Endodermal cell (in vitro differentiated cells): ENCODE results near the gene CPSF4L. TPM values are rescaled to one million over a fixed set of nuclear protein-coding genes. Genes with fewer than 3 reads are reported as not detected.

Experiments
- DNase-seq: peaks from one replicate; pipeline ENCODE4 v3.0.0-alpha.2; 2017
- H3K27ac ChIP-seq: 2 replicates; pipeline ENCODE4 v1.5.1; 2013; ENCODE audit warnings: mild to moderate bottlenecking, low read depth, low read length, moderate library complexity
- H3K27me3 ChIP-seq: 2 replicates; pipeline ENCODE4 v1.6.1; 2013; ENCODE audit warnings: mild to moderate bottlenecking, low read length, moderate library complexity; ENCODE audit not compliant: insufficient read depth, control insufficient read depth, poor library complexity, severe bottlenecking
- H3K36me3 ChIP-seq: 2 replicates; pipeline ENCODE4 v1.7.0; 2013; ENCODE audit warnings: mild to moderate bottlenecking, low read length, moderate library complexity; ENCODE audit not compliant: control insufficient read depth, insufficient read depth
- H3K4me1 ChIP-seq: one replicate; pipeline ENCODE4 v1.7.0; 2013; ENCODE audit warnings: low read length; ENCODE audit not compliant: control insufficient read depth, insufficient read depth
- H3K4me3 ChIP-seq: 2 replicates; pipeline ENCODE4 v1.5.1; 2013; ENCODE audit warnings: mild to moderate bottlenecking, low read length, moderate library complexity
- H3K9ac ChIP-seq: 2 replicates; pipeline ENCODE4 v1.6.1; 2013; ENCODE audit warnings: mild to moderate bottlenecking, low read length, moderate library complexity; ENCODE audit not compliant: poor library complexity, severe bottlenecking; ENCODE audit errors: extremely low read depth
- H3K9me3 ChIP-seq: 2 replicates; pipeline ENCODE4 v1.6.1; 2013; ENCODE audit warnings: mild to moderate bottlenecking, low read length, moderate library complexity; ENCODE audit not compliant: control insufficient read depth
- H3K27ac Mint-ChIP-seq: 2 replicates; pipeline ENCODE4 v1.8.0; 2020; ENCODE audit warnings: mixed read lengths
- H3K27me3 Mint-ChIP-seq: 2 replicates; pipeline ENCODE4 v1.8.0; 2021; ENCODE audit warnings: mild to moderate bottlenecking, mixed read lengths; ENCODE audit not compliant: insufficient read depth
- H3K36me3 Mint-ChIP-seq: 2 replicates; pipeline ENCODE4 v1.8.0; 2020; ENCODE audit warnings: low read depth, mixed read lengths
- H3K4me1 Mint-ChIP-seq: 2 replicates; pipeline ENCODE4 v1.8.0; 2020; ENCODE audit warnings: mixed read lengths
- H3K4me3 Mint-ChIP-seq: 2 replicates; pipeline ENCODE4 v1.8.0; 2020; ENCODE audit warnings: mild to moderate bottlenecking, moderate library complexity, mixed read lengths
- H3K9me3 Mint-ChIP-seq: 2 replicates; pipeline ENCODE4 v1.8.0; 2020; ENCODE audit warnings: mild to moderate bottlenecking, mixed read lengths
- CTCF ChIP-seq: fragments of 200-600 bp; sonication (generic); conservative IDR thresholded peaks from 2 replicates; pipeline ENCODE4 v1.5.0; 2021; ENCODE audit warnings: antibody characterized with exemption, mild to moderate bottlenecking
- WGBS, 2 experiments: methylation state at CpG; one replicate each; pipeline versions ENCODE4 v1.1.5 to v1.1.7; 2013; ENCODE audit warnings: missing lambda C conversion rate in 2 of 2, mixed read lengths in 1 of 2; ENCODE audit not compliant: insufficient coverage in 1 of 2, insufficient read length in 1 of 2; 5-methylcytosine and 5-hydroxymethylcytosine counted together
- total RNA-seq, 2 donors: library from RNA; stranded (reverse); fragmentation: NEBNext Ultra II Directional in 1 of 2; extraction: Animal tissue kit (Norgen Biotek cat#: 25700) in 1 of 2; gene quantifications; 2 replicates in 1 of 2; 3 replicates in 1 of 2; pipeline ENCODE4 v1.2.1, GENCODE V29; 2021

CPSF4L gene
- total RNA-seq, 2 donors from 2014 or later: 0.29 to 0.58 TPM

GRCh38 chr17:73281928-73282327, 20.2 kb upstream of the CPSF4L start:
- TF ChIP-seq CTCF: no peak
- no peaks in the 10 kb centered on the region for H3K27me3 ChIP-seq
- WGBS, 2 experiments: 87 to 100% methylated on average over 1 to 7 of the region's 7 CpGs
- Mint-ChIP-seq H3K4me1 (peaks cover 21% of the 10 kb centered on the region), H3K9me3 (no peaks in the 10 kb centered on the region), H3K4me3 (no peak overlapping the region), H3K27me3 (no peaks in the 10 kb centered on the region), H3K36me3 (peaks cover 20% of the 10 kb centered on the region), H3K27ac (no peak overlapping the region)
- peaks cover 49% of the 10 kb centered on the region for H3K36me3 ChIP-seq
- no peak for DNase-seq
- no peak overlapping the region for H3K27ac ChIP-seq
- H3K9me3 ChIP-seq: no peaks in the 10 kb centered on the region
- H3K4me1 ChIP-seq: peaks cover 13% of the 10 kb centered on the region
- H3K9ac ChIP-seq: no peak overlapping the region
- H3K4me3 ChIP-seq: no peak overlapping the region

- Histone ChIP-seq H3K27ac (no peak overlapping the region), H3K36me3 (peaks cover 33% of the 10 kb centered on the region), H3K9ac (no peak overlapping the region), H3K9me3 (no peaks in the 10 kb centered on the region), H3K4me3 (no peak overlapping the region), H3K4me1 (peaks cover 7% of the 10 kb centered on the region), H3K27me3 (no peaks in the 10 kb centered on the region)
- no peak for TF ChIP-seq CTCF
- Mint-ChIP-seq H3K27ac (no peak overlapping the region), H3K36me3 (peaks cover 12% of the 10 kb centered on the region), H3K27me3 (no peaks in the 10 kb centered on the region), H3K9me3 (no peaks in the 10 kb centered on the region), H3K4me3 (no peak overlapping the region), H3K4me1 (peaks cover 13% of the 10 kb centered on the region)
- 97 to 98% methylated on average over 12 of the region's 12 CpGs for WGBS, 2 experiments
- no peak for DNase-seq
These were observed 18.5 kb upstream of the CPSF4L start for GRCh38 chr17:73280191-73280590.

- no peak overlapping the region for H3K4me3 ChIP-seq
- H3K4me1 ChIP-seq: peaks cover 5% of the 10 kb centered on the region
- no peak overlapping the region for H3K27ac ChIP-seq
- Mint-ChIP-seq H3K4me1 (peaks cover 13% of the 10 kb centered on the region), H3K36me3 (peaks cover 12% of the 10 kb centered on the region), H3K27me3 (no peaks in the 10 kb centered on the region), H3K4me3 (no peak overlapping the region), H3K9me3 (no peaks in the 10 kb centered on the region), H3K27ac (no peak overlapping the region)
- H3K36me3 ChIP-seq: peaks cover 28% of the 10 kb centered on the region
- no peak overlapping the region for H3K9ac ChIP-seq
- H3K27me3 ChIP-seq: no peaks in the 10 kb centered on the region
- DNase-seq: no peak
- 94 to 100% methylated on average over 3 to 7 of the region's 7 CpGs for WGBS, 2 experiments
- no peaks in the 10 kb centered on the region for H3K9me3 ChIP-seq
- no peak for TF ChIP-seq CTCF
These were observed 18.0 kb upstream of the CPSF4L start for GRCh38 chr17:73279704-73280103.
